M059J (cell line): ENCODE results near the gene BRD9. TPM values are rescaled to one million over a fixed set of nuclear protein-coding genes. Genes with fewer than 3 reads are reported as not detected.
"Not testable (repeated sequence)": the region's sequence is repeated elsewhere in the genome, so short reads cannot be mapped to it uniquely, and the experiment has no call there.

Experiments
- DNase-seq: peaks from one replicate; pipeline ENCODE4 v3.0.0-alpha.2; 2012; ENCODE audit warnings: low read depth
- total RNA-seq: library from RNA; depleted of rRNA; stranded (reverse); fragments of >200 nt; shearing (Covaris generic); gene quantifications from 2 replicates; pipeline ENCODE4 v1.2.3, GENCODE V29; 2014

Gene BRD9
- total RNA-seq, 1 experiment from 2014 or later: 37.3 TPM

GRCh38 chr5:845031-845675 lies 47.4 kb downstream of the BRD9 start:
- DNase-seq: not testable (repeated sequence)

- DNase-seq: not testable (repeated sequence)
These were observed 48.2 kb downstream of the BRD9 start for GRCh38 chr5:844426-844825.

GRCh38 chr5:843926-844325 lies 48.7 kb downstream of the BRD9 start:
- DNase-seq: not testable (repeated sequence)

- DNase-seq: not testable (repeated sequence)
These were observed 49.2 kb downstream of the BRD9 start for GRCh38 chr5:843371-843770.

- DNase-seq: not testable (repeated sequence)
These were observed 50.0 kb downstream of the BRD9 start for GRCh38 chr5:842402-843221.

GRCh38 chr5:841531-842401 lies 50.8 kb downstream of the BRD9 start:
- DNase-seq: peak; percentile 40

DNA sequence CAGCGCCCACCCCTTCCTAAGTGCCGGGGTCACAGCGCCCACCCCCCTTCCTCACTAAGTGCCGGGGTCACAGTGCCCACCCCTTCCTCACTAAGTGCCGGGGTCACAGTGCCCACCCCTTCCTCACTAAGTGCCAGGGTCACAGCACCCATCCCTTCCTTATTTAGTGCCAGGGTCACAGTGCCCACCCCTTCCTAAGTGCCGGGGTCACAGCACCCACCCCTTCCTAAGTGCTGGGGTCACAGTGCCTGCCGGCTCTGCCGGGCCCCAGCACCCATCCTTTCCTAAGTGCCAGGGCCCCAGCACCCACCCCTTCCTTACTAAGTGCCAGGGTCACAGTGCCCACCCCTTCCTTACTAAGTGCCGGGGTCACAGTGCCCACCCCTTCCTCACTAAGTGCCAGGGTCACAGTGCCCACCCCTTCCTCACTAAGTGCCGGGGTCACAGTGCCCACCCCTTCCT lies 51.6 kb downstream of the BRD9 start:
- not testable (repeated sequence) for DNase-seq

- DNase-seq: not testable (repeated sequence)
These were observed 52.3 kb downstream of the BRD9 start for GRCh38 chr5:840118-840973.

- not testable (repeated sequence) for DNase-seq
These were observed 54.2 kb downstream of the BRD9 start for GRCh38 chr5:838431-838851.

GRCh38 chr5:837621-838121 lies 54.9 kb downstream of the BRD9 start:
- DNase-seq: not testable (repeated sequence)

- DNase-seq: not testable (repeated sequence)
These were observed 56.5 kb downstream of the BRD9 start for GRCh38 chr5:835933-836612.

- not testable (repeated sequence) for DNase-seq
These were observed 58.6 kb downstream of the BRD9 start for GRCh38 chr5:834013-834412.

- not testable (repeated sequence) for DNase-seq
These were observed 64.4 kb downstream of the BRD9 start for GRCh38 chr5:828194-828593.

GRCh38 chr5:825544-825943 lies 67.1 kb downstream of the BRD9 start:
- DNase-seq: not testable (repeated sequence)

- DNase-seq: no peak
These were observed 71.1 kb downstream of the BRD9 start for GRCh38 chr5:821504-821903.

DNA sequence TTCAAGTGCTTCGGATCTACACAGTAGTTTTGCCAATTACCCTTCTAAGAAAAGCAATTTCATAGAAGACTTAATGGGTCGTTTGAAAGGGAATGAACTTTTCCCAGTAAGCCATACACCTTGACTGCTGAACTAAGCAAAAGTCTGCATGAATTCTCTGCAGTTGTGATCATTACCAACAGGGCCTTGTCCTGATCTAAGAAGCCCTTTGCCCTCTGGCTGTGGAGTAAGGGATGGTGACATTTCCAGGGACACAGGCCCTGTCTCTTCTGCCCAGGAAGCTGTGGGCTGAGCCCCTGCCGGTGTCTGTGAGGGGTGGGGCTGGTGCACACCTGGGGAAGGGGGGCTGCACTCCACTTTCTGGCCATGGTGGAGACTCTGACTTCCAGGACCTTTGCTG lies 72.4 kb downstream of the BRD9 start:
- no peak for DNase-seq

DNA sequence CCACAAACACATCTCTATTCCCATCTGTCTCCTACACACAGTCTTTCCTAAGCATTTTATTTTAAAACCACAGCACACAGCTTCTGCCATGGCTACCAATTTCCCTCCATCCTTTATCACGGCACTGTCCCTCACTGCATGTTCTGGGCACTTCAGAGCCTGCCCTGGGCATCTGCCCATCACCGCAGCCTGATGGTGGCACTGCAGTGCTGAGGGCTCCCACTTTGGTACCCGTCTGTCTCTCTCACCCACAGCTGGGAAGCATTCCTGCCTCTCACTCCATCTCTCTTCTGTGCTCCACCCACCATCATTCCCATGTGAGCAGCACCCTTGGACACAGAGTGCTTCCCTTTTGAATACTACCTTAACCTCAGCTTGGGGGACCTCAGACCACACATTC lies 73.5 kb downstream of the BRD9 start:
- no peak for DNase-seq

GRCh38 chr5:816176-816575 lies 76.4 kb downstream of the BRD9 start:
- DNase-seq: no peak

DNA sequence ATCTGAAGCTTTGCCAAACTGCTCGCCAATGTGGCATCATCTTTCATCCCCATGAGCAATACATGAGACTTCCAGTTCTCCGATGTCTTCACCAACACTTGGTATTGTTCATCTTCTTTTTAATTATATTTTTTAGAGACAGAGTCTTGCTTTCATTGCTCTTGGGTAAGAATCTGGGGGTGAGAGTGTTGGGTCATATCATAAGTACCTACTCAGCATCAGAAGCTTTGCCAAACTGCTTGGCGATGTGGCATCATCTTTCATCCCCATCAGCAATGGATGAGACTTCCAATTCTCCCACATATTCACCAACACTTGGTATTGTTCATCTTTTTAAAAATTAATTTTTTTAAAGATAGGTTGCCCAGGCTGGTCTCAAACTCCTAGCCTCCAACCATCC lies 77.2 kb downstream of the BRD9 start:
- no peak for DNase-seq
